Activated naive CD8-positive, alpha-beta T cell treated with anti-CD3 and anti-CD28 coated beads, Interleukin-2, amount 50 U/mL, for 24 hours (primary cell): Measurements from ENCODE around the gene VEGFC.

ENCODE experiments used
- ATAC-seq: fragments of 150-1000 bp; cut with Tn5 transposase; one replicate; pipeline ENCODE4 v1.10.0; 2021
- DNase-seq: peaks from one replicate; pipeline ENCODE4 v3.0.0; 2021
- H3K27ac Mint-ChIP-seq: one replicate; pipeline ENCODE4 v1.8.0; 2021; ENCODE audit warnings: mild to moderate bottlenecking, mixed read lengths
- H3K27me3 Mint-ChIP-seq: one replicate; pipeline ENCODE4 v1.8.0; 2021; ENCODE audit warnings: mixed read lengths
- H3K36me3 Mint-ChIP-seq: one replicate; pipeline ENCODE4 v1.8.0; 2021; ENCODE audit warnings: low read depth, mixed read lengths
- H3K4me1 Mint-ChIP-seq: one replicate; pipeline ENCODE4 v1.8.0; 2021; ENCODE audit warnings: mixed read lengths
- H3K4me3 Mint-ChIP-seq: one replicate; pipeline ENCODE4 v1.8.0; 2021; ENCODE audit warnings: mild to moderate bottlenecking, moderate library complexity, mixed read lengths
- H3K9me3 Mint-ChIP-seq: one replicate; pipeline ENCODE4 v1.8.0; 2021; ENCODE audit warnings: mixed read lengths

Gene VEGFC

DNA sequence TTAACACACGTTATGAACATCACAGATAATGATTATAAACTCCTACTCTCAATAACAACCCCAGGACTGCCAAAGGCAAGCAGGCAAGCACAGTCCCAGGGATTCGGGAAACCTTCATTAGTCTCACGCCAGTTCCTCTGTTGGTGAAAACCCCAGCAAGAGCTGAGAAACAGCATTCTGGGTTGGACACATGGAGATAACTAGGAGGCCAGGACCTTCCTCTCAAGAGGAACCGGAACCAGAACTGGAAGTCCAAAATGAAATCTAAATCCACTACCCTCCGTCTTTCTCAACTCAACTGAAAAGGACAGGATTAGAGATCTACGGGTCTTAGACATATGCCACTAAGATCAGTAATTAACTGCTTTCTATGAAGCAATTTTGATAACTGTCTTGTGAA is 3.8 kb downstream of the VEGFC start:
- H3K27ac Mint-ChIP-seq = no peak overlapping the region
- H3K4me3 Mint-ChIP-seq = no peak overlapping the region
- no peaks in the 10 kb centered on the region for H3K9me3 Mint-ChIP-seq
- peaks cover 36% of the 10 kb centered on the region for H3K27me3 Mint-ChIP-seq
- DNase-seq = no peak
- ATAC-seq = no peak
- H3K4me1 Mint-ChIP-seq = peaks cover 10% of the 10 kb centered on the region
- no peaks in the 10 kb centered on the region for H3K36me3 Mint-ChIP-seq

DNA sequence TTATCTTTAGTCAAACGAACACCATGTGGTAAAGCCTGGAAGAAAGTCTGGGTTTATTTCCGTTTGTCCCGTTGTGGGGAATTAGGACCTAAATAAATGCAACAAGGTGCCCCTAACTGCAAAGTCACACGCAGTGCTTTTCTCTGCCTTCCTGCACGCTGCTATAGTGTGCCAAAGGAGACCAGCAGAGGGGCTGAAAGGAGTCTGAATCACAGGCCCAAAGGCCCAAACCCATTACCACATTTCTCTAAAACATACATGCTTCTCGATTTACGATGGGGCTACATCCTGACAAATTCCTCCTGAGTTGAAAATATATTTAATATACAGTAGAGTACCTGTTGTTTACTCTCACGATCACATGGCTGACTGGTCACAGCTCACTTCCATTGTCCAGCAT is 4.5 kb downstream of the VEGFC start:
- Mint-ChIP-seq H3K27me3 (peaks cover 29% of the 10 kb centered on the region), H3K9me3 (no peaks in the 10 kb centered on the region), H3K4me1 (peaks cover 9% of the 10 kb centered on the region), H3K36me3 (no peaks in the 10 kb centered on the region), H3K27ac (no peak overlapping the region), H3K4me3 (no peak overlapping the region)
- ATAC-seq = no peak
- DNase-seq = no peak

DNA sequence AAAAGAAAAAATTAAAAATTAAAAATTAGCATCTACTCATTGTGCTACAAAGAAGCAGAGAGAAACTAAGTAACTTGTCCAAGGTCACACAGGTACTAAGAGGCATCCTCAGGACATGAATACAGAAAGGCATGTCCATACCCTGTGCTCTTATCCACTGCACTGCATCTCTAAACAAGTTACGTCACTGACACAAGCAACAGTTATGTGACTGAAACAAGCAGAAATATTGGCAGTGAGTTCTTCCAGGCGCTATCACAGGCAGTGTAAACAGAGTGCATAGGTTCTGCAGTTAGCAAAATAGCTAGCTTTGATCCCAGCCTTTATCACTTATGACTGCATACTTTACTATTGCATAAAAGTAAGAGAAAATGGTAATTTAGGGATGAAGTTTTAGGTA is 7.9 kb downstream of the VEGFC start:
- Mint-ChIP-seq H3K4me3 (no peak overlapping the region), H3K27me3 (peaks cover 10% of the 10 kb centered on the region), H3K9me3 (no peaks in the 10 kb centered on the region)

DNA sequence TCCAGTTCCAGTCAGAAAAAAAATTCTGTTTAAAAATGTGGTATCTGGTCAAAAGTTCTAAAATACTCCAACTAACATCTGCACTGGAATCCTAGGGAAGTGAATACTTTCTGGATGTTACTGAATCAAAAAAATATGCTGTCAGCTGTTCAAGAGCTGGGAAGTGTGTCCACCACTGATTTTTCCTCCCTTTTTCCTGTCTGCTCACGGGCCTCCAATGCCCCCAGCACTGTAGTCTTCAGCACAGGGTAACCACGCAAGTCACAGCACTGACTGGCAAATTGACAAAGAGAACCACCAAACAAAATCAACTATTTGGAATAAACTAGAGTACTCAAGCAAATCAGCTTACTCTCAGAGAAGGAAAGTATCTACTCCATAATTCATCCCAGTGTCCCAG is 9.9 kb downstream of the VEGFC start:
- H3K9me3 Mint-ChIP-seq = no peaks in the 10 kb centered on the region
- no peaks in the 10 kb centered on the region for H3K4me1 Mint-ChIP-seq
- ATAC-seq = no peak
- H3K27me3 Mint-ChIP-seq = peaks cover 3% of the 10 kb centered on the region
- no peaks in the 10 kb centered on the region for H3K36me3 Mint-ChIP-seq
- H3K27ac Mint-ChIP-seq = no peak overlapping the region
- DNase-seq = no peak
- H3K4me3 Mint-ChIP-seq = no peak overlapping the region

More for the DNA sequence above, 7.9 kb downstream of the VEGFC start:
- ATAC-seq = no peak
- Mint-ChIP-seq H3K27ac (no peak overlapping the region), H3K4me1 (no peaks in the 10 kb centered on the region), H3K36me3 (no peaks in the 10 kb centered on the region)
- no peak for DNase-seq

DNA sequence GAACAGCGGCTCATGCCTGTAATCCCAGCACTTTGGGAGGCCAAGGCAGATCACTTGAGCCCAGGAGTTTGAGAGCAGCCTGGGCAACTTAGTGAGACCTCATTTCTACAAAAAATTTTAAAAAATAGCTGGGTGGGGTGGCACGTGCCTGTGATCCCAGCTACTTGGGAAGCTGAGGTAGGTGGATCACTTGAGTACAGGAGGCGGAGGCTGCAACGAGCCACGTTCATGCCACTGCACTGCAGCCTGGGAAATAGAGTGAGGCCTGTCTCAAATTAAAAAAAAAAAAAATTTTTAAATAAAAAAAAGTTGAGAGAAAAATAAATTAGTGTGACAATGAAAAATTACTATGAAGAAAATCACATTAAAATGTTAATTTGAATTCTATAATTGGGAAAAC is 10.5 kb downstream of the VEGFC start:
- no peaks in the 10 kb centered on the region for H3K4me1 Mint-ChIP-seq
- H3K27me3 Mint-ChIP-seq = peaks cover 3% of the 10 kb centered on the region
- no peak overlapping the region for H3K4me3 Mint-ChIP-seq
- no peaks in the 10 kb centered on the region for H3K9me3 Mint-ChIP-seq
- H3K36me3 Mint-ChIP-seq = no peaks in the 10 kb centered on the region
- DNase-seq (no peak), ATAC-seq (no peak)
- H3K27ac Mint-ChIP-seq = no peak overlapping the region

DNA sequence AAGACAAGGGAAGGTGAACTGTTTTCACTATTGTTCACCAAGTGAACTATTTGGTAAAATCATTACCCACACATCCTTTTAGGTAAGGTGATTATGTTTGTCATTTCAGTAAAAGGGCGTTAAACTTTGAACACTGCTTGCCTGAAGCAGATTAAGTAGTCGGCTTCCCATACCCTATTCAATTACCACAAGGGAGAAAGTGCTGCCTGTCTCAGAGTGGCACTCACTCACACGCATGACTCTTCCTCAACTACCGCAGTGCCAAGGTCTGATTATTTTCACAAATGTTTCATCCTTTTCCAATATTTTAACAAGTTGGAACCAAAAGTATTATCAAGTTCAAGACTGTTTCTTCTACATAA is 11.0 kb downstream of the VEGFC start:
- no peak for DNase-seq
- no peak overlapping the region for H3K27ac Mint-ChIP-seq
- H3K36me3 Mint-ChIP-seq = no peaks in the 10 kb centered on the region
- H3K9me3 Mint-ChIP-seq = no peaks in the 10 kb centered on the region
- H3K4me1 Mint-ChIP-seq = no peaks in the 10 kb centered on the region
- no peak overlapping the region for H3K4me3 Mint-ChIP-seq
- ATAC-seq = no peak
- peaks cover 3% of the 10 kb centered on the region for H3K27me3 Mint-ChIP-seq

DNA sequence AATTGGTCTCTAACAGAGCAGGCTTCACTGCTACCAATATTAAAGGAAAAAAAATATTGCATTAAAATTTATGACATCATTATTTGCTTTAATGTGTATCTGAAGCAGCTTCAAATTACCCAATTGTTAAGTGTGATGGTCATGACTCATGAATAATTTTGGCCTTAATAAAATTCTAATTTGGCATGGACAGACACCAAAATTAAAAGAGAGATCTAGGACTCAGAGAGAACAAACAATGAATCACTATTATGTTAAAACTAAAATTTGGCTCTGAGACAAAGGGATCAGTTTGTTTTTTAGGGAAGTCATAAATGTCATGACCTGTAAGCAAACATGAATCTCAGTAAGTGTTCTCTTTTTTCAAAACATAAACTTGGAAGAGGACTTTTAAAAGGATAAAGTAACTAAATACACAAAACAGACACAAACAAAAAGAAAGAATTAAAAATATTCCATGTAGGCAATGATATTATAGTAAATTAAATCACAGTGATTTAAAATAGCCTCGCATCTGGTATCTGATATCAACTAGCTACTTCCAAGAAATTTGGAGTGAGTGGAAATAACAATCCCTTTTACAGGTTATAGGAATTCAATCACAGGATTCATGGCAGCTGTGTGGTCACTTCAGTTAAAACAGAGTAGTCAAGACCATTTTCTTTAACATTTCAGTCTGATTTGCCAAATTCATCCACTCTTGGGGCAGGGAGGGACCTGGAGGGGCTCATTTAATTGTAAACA is 11.6 kb downstream of the VEGFC start:
- DNase-seq (no peak), ATAC-seq (no peak)
- no peaks in the 10 kb centered on the region for H3K4me1 Mint-ChIP-seq
- H3K27ac Mint-ChIP-seq = no peak overlapping the region
- no peaks in the 10 kb centered on the region for H3K9me3 Mint-ChIP-seq
- no peaks in the 10 kb centered on the region for H3K36me3 Mint-ChIP-seq
- H3K4me3 Mint-ChIP-seq = no peak overlapping the region
- peaks cover 3% of the 10 kb centered on the region for H3K27me3 Mint-ChIP-seq

DNA sequence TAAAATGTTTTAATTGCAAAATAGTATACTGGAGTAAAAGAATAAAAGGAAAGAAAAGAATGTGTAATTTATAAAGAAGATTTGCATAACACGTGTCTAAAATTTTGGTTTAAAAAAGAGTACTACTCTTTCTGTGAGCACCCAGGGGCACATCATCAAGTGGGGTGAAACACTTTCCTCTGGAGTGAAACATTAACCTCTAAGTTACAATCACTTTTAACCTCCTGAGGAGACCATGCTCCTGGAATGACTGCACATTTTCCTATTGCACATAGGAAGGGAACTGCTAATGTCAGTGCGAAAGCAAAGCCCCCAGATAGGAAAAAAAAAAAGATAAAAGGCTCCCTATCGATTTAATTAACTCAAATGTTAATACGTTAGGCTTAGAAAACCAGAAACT is 13.3 kb downstream of the VEGFC start:
- Mint-ChIP-seq H3K4me3 (no peak overlapping the region), H3K27ac (no peak overlapping the region), H3K9me3 (no peaks in the 10 kb centered on the region), H3K27me3 (peaks cover 3% of the 10 kb centered on the region), H3K4me1 (no peaks in the 10 kb centered on the region), H3K36me3 (no peaks in the 10 kb centered on the region)
- no peak for ATAC-seq
- DNase-seq = no peak

DNA sequence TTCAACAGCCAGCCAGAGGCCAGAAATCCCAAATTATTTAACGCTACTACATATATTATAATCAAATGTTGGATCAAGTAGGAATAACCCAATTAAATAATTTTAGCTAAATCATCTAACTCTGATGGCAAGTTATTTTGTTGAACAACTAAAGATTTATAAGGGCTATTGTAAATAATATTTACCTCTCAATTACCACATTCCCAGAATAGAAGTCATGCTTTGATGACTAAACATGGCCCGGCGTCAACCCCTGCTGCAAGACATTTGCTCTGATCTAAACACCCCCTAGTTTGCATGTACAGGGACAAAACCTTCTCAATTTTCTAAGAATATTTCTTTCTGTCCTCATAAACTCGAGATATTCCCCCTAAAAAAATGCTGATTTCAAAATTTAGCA is 14.2 kb downstream of the VEGFC start:
- ATAC-seq = no peak
- H3K27me3 Mint-ChIP-seq = peaks cover 3% of the 10 kb centered on the region
- no peak overlapping the region for H3K27ac Mint-ChIP-seq
- no peaks in the 10 kb centered on the region for H3K9me3 Mint-ChIP-seq
- no peaks in the 10 kb centered on the region for H3K4me1 Mint-ChIP-seq
- no peak overlapping the region for H3K4me3 Mint-ChIP-seq
- DNase-seq = no peak
- no peaks in the 10 kb centered on the region for H3K36me3 Mint-ChIP-seq

DNA sequence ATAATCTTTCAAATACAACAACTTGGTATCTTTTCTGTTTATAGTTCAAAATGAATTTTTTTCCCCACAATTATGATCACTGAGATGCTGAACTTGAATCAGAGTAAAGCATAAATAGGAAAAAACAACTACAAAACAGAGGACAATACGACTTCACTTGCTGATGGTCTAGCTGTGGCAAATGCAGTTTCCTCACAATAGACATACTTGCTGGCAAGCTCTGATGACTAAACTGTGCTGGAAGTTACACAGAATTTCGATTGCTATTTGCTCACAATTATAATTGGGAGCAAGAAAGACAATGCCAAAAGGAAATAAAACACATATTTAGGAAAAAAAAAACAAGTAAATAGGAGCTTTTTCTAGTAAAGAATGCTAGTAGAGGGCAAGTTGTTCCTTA is 14.7 kb downstream of the VEGFC start:
- DNase-seq = no peak
- Mint-ChIP-seq H3K36me3 (no peaks in the 10 kb centered on the region), H3K4me1 (no peaks in the 10 kb centered on the region), H3K27ac (no peak overlapping the region), H3K27me3 (peaks cover 3% of the 10 kb centered on the region), H3K9me3 (no peaks in the 10 kb centered on the region), H3K4me3 (no peak overlapping the region)
- no peak for ATAC-seq

DNA sequence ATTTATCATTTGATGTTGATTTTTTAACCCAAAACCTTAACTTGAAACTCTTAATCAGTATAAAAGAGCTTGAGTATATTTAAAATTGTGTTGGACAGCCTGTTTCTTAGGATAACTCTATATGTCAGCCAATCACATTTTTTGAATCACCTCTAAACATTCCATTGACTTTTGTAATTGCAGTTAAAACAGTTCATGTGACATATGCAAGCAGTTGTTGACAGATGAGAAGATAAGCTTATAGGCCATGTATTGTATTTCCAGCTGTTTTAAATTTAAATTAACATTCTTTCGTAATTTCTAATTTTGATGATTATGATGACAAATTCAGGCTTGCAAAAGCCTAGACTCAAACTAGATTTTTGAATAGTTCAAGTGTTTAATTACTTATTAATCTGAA is 17.4 kb downstream of the VEGFC start:
- Mint-ChIP-seq H3K27me3 (no peaks in the 10 kb centered on the region), H3K27ac (no peak overlapping the region), H3K36me3 (no peaks in the 10 kb centered on the region), H3K4me3 (no peak overlapping the region), H3K4me1 (no peaks in the 10 kb centered on the region), H3K9me3 (no peaks in the 10 kb centered on the region)
- no peak for DNase-seq
- no peak for ATAC-seq

DNA sequence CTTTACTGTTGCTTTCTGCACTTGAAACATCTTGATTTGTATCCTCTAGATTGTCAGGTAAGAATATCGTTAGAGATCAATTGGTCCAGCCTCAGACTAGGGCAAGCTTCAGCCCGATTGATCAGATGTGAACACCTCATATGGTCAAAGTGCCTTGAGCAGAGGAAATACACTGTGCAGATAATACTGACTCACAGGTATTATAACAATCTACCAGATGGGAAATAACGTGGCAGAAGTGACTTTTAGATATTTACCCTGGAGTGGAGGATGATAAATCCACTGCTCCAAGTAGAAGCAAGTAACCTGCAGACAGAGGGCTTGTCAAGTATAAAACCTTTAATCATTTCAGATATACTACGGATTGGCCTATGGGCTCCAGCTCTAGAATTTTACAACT is 17.9 kb downstream of the VEGFC start:
- H3K36me3 Mint-ChIP-seq = no peaks in the 10 kb centered on the region
- ATAC-seq = no peak
- DNase-seq = no peak
- H3K9me3 Mint-ChIP-seq = no peaks in the 10 kb centered on the region
- no peaks in the 10 kb centered on the region for H3K27me3 Mint-ChIP-seq
- no peak overlapping the region for H3K27ac Mint-ChIP-seq
- H3K4me3 Mint-ChIP-seq = no peak overlapping the region
- H3K4me1 Mint-ChIP-seq = no peaks in the 10 kb centered on the region

DNA sequence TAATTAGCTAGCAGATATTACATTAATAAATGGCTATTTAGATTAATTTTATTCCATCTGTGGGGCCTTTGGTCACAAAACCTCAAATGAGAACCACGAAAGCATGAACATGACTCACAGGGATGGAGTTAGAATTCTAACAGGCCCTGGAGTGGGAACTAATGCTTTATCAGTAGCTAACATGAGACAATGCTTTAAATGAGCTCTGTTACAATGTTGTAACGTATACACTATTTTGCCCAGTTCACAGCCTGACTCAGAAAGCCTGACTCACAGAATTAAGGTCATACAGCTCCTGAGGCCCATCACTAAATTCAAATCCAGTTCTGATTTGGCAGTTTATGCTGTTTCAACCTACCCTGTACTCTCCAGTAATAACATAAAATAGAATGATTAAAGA is 23.2 kb downstream of the VEGFC start:
- H3K9me3 Mint-ChIP-seq = peaks cover 4% of the 10 kb centered on the region
- DNase-seq (no peak), ATAC-seq (no peak)
- H3K4me1 Mint-ChIP-seq = no peaks in the 10 kb centered on the region
- no peak overlapping the region for H3K4me3 Mint-ChIP-seq
- no peak overlapping the region for H3K27ac Mint-ChIP-seq
- no peaks in the 10 kb centered on the region for H3K36me3 Mint-ChIP-seq
- H3K27me3 Mint-ChIP-seq = no peaks in the 10 kb centered on the region

DNA sequence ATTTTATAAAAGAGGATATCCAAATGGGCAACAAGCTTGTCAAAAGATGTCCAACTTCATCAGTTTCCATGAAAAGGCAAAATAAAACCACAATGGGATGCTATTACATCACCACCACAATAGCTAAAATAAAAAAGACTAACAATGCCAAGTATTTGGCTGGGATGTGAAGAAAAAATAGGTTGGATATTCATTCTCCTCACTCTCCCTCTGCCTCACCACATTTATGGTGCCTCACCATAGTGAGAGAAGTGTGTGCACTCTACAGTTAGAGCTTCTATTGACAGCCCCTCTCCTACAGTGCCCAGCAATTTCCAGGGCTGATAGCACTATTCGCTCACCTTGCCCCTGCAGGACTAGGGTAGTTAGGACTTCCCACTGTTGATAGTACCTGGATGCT is 25.5 kb downstream of the VEGFC start:
- no peaks in the 10 kb centered on the region for H3K36me3 Mint-ChIP-seq
- H3K27me3 Mint-ChIP-seq = no peaks in the 10 kb centered on the region
- H3K4me3 Mint-ChIP-seq = no peak overlapping the region
- peaks cover 4% of the 10 kb centered on the region for H3K9me3 Mint-ChIP-seq
- ATAC-seq (no peak), DNase-seq (no peak)
- H3K4me1 Mint-ChIP-seq = no peaks in the 10 kb centered on the region
- H3K27ac Mint-ChIP-seq = no peak overlapping the region

DNA sequence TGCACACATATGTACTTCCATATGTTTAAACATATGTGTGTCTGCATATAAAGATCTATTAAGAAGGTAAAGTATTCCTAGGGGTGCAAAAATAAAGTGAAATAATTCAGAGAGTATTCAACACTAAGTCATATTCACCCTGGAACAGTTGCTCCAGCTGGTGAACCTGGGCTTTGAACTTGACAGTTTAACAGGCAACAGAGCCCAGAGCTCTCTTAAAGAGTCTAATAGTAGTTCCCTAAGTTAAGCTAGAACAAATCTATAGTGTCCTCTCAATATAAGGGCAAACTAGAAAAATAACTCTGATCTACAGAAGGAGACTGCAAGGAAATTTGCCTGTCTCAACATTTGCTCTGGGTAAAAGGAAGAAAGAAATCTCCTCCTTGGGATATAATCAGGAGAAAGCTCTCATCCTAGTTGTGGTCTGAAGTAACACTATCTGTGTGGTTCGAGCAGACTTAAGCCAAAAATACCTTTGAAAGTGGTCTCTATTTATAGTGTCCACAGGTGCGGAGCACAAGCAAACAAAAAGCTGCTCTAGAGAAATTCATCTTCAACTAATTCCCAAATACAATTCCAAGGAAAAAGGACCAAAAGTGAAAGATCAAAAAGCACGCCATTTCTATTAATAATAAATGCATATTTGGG is 29.9 kb downstream of the VEGFC start:
- H3K27ac Mint-ChIP-seq = no peak overlapping the region
- H3K9me3 Mint-ChIP-seq = peaks cover 4% of the 10 kb centered on the region
- H3K4me1 Mint-ChIP-seq = no peaks in the 10 kb centered on the region
- H3K4me3 Mint-ChIP-seq = no peak overlapping the region
- DNase-seq (no peak), ATAC-seq (no peak)
- H3K27me3 Mint-ChIP-seq = peaks cover 2% of the 10 kb centered on the region
- no peaks in the 10 kb centered on the region for H3K36me3 Mint-ChIP-seq

DNA sequence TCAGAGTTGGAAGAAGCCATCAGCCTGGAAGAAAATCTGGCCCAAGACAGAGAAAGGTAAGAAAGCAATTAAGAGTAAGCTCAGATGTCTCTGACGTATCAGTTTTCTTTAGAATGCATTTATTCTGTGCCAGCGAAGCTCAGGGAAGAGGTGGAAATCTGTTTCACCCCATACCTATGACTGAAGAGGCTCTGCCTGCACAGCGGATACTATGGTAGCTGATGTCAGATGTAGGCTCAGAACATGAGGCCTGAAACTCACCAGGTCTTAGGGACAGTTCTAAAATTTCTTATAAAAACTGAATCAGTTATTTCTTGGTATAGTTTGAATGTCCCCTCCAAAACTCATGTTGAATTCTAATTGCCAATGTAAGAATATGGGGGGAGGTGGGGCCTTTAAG is 30.9 kb downstream of the VEGFC start:
- H3K4me3 Mint-ChIP-seq = no peak overlapping the region
- DNase-seq = no peak
- H3K36me3 Mint-ChIP-seq = no peaks in the 10 kb centered on the region
- H3K4me1 Mint-ChIP-seq = no peaks in the 10 kb centered on the region
- H3K9me3 Mint-ChIP-seq = peaks cover 4% of the 10 kb centered on the region
- peaks cover 2% of the 10 kb centered on the region for H3K27me3 Mint-ChIP-seq
- no peak for ATAC-seq
- no peak overlapping the region for H3K27ac Mint-ChIP-seq
